IMR-90 (cell line): Measurements from ENCODE around the gene FLOT2. TPM values are rescaled to one million over a fixed set of nuclear protein-coding genes. Genes with fewer than 3 reads are reported as not detected.

Experiments
- ATAC-seq: fragments of 200-7000 bp; cut with Tn5 transposase; 2 replicates; pipeline ENCODE4 v1.9.1; 2020; ENCODE audit warnings: low read depth, mild to moderate bottlenecking, moderate library complexity
- BruUV-seq: library from RNA; stranded (reverse); fragments of 400-500 nt; replicated peaks from 2 replicates; lab custom pipeline; 2021; lab: Mats Ljungman, UMichigan
- CTCF ChIA-PET: fragments of 300-600 bp; formaldehyde crosslinking; extraction: SDS; loops from one replicate; lab custom pipeline; 2021; ENCODE audit warnings: antibody characterized with exemption; lab: Yijun Ruan, JAX
- POLR2A ChIA-PET: fragments of 300-600 bp; sonication (Branson Sonifier 250); formaldehyde crosslinking; loops from one replicate; lab custom pipeline; 2022; ENCODE audit warnings: antibody characterized with exemption; ENCODE audit not compliant: unreplicated experiment; lab: Charles Lee
- DNase-seq: peaks from one replicate; pipeline ENCODE4 v3.0.0; 2013
- H2AFZ ChIP-seq: replicated peaks from 2 replicates; pipeline ENCODE3; 2013; ENCODE audit warnings: low read length, mild to moderate bottlenecking; ENCODE audit not compliant: poor library complexity
- H2AK5ac ChIP-seq: 2 replicates; pipeline ENCODE4 v1.6.1; 2013; ENCODE audit warnings: low read depth, low read length, inconsistent platforms
- H2AK9ac ChIP-seq: replicated peaks from 2 replicates; pipeline ENCODE3; 2013; ENCODE audit warnings: mild to moderate bottlenecking, low read depth, low read length, moderate library complexity; ENCODE audit not compliant: poor library complexity
- H2BK120ac ChIP-seq: 2 replicates; pipeline ENCODE4 v1.6.1; 2013; ENCODE audit warnings: low read depth, low read length, inconsistent platforms
- H2BK15ac ChIP-seq: 3 replicates; pipeline ENCODE4 v1.6.1; 2013; ENCODE audit warnings: low read depth, low read length, inconsistent platforms
- H2BK20ac ChIP-seq: 2 replicates; pipeline ENCODE4 v1.6.1; 2013; ENCODE audit warnings: low read depth, mild to moderate bottlenecking, inconsistent platforms, low read length, moderate library complexity
- H2BK5ac ChIP-seq: 2 replicates; pipeline ENCODE4 v1.6.1; 2013; ENCODE audit warnings: mild to moderate bottlenecking, low read depth, low read length, inconsistent platforms; ENCODE audit not compliant: poor library complexity, severe bottlenecking
- H3K14ac ChIP-seq: replicated peaks from 2 replicates; pipeline ENCODE4 v1.6.1; 2013; ENCODE audit warnings: low read depth, low read length, inconsistent platforms
- H3K18ac ChIP-seq: 2 replicates; pipeline ENCODE4 v1.6.1; 2013; ENCODE audit warnings: low read depth, low read length, control low read depth
- H3K23ac ChIP-seq: 2 replicates; pipeline ENCODE4 v1.6.1; 2013; ENCODE audit warnings: low read depth, low read length, inconsistent platforms
- H3K27ac ChIP-seq: 2 replicates; pipeline ENCODE4 v1.5.1; 2013; ENCODE audit warnings: mild to moderate bottlenecking, control low read depth, low read length; ENCODE audit not compliant: insufficient read depth
- H3K27me3 ChIP-seq: 2 replicates; pipeline ENCODE4 v1.6.1; 2013; ENCODE audit warnings: low read length; ENCODE audit not compliant: control insufficient read depth, insufficient read depth
- H3K36me3 ChIP-seq: 2 replicates; pipeline ENCODE4 v1.6.1; 2013; ENCODE audit warnings: low read length, mixed read lengths; ENCODE audit not compliant: control insufficient read depth, insufficient read depth
- H3K4ac ChIP-seq: 2 replicates; pipeline ENCODE4 v1.6.1; 2013; ENCODE audit warnings: low read depth, low read length, inconsistent platforms
- H3K4me1 ChIP-seq: 2 replicates; pipeline ENCODE4 v1.6.1; 2013; ENCODE audit warnings: low read length, mixed read lengths; ENCODE audit not compliant: control insufficient read depth, insufficient read depth
- H3K4me2 ChIP-seq: 2 replicates; pipeline ENCODE4 v1.6.1; 2013; ENCODE audit warnings: low read depth, mild to moderate bottlenecking, control low read depth, low read length, moderate library complexity
- H3K4me3 ChIP-seq: 2 replicates; pipeline ENCODE4 v1.5.1; 2013; ENCODE audit warnings: low read depth, mild to moderate bottlenecking, control low read depth, low read length, moderate library complexity; ENCODE audit not compliant: insufficient read depth
- H3K56ac ChIP-seq: 2 replicates; pipeline ENCODE4 v1.6.1; 2013; ENCODE audit warnings: low read length, inconsistent platforms; ENCODE audit not compliant: insufficient read depth; ENCODE audit errors: extremely low read depth
- H3K79me1 ChIP-seq, 2 experiments: 2 replicates each; pipeline ENCODE4 v1.6.1; 2013; ENCODE audit warnings: low read length in 2 of 2, inconsistent platforms in 1 of 2, low read depth in 1 of 2
- H3K9ac ChIP-seq: 2 replicates; pipeline ENCODE4 v1.6.1; 2013; ENCODE audit warnings: low read depth, low read length, control low read depth
- H3K9me1 ChIP-seq: 2 replicates; pipeline ENCODE4 v1.6.1; 2013; ENCODE audit warnings: low read length, inconsistent platforms; ENCODE audit not compliant: insufficient read depth
- H3K9me3 ChIP-seq: 2 replicates; pipeline ENCODE4 v1.6.1; 2013; ENCODE audit warnings: low read length; ENCODE audit not compliant: control insufficient read depth, insufficient read depth
- H4K20me1 ChIP-seq: 2 replicates; pipeline ENCODE4 v1.6.1; 2013; ENCODE audit warnings: low read length, inconsistent platforms; ENCODE audit not compliant: insufficient read depth
- H4K5ac ChIP-seq: 2 replicates; pipeline ENCODE4 v1.6.1; 2013; ENCODE audit warnings: mild to moderate bottlenecking, low read depth, low read length, control low read depth
- H4K8ac ChIP-seq, 2 experiments: 2 replicates each; pipeline ENCODE4 v1.6.1; 2013; ENCODE audit warnings: low read depth in 2 of 2, low read length in 2 of 2, control low read depth in 1 of 2, inconsistent platforms in 1 of 2
- H4K91ac ChIP-seq: 2 replicates; pipeline ENCODE4 v1.6.1; 2013; ENCODE audit warnings: low read depth, low read length, inconsistent platforms; ENCODE audit not compliant: insufficient read depth
- CHD1 ChIP-seq: IDR thresholded peaks from 2 replicates; pipeline ENCODE4 v1.6.1; 2012; ENCODE audit warnings: low read depth, low read length, improper control_type of control experiment
- WGBS, 2 experiments: methylation state at CpG; one replicate each; pipeline versions ENCODE4 v1.1.5 to v1.1.7; 2013; ENCODE audit warnings: missing lambda C conversion rate in 2 of 2; ENCODE audit not compliant: insufficient read length in 1 of 2; ENCODE audit errors: extremely low coverage in 2 of 2; 5-methylcytosine and 5-hydroxymethylcytosine counted together
- dilution Hi-C: fragments of 300-500 bp; cut with HindIII; formaldehyde crosslinking; loops from one replicate; pipeline ENCODE4 v1.14.3; 2018; ENCODE audit warnings: low sequenced_read_pairs; ENCODE audit not compliant: unreplicated experiment
- in situ Hi-C: fragments of 300-500 bp; cut with MboI; formaldehyde crosslinking; loops from 3 replicates; pipeline ENCODE4 v1.14.3; 2019; ENCODE audit warnings: low sequenced_read_pairs, inconsistent platforms, mixed read lengths
- intact Hi-C: fragments of 100-400 bp; cut with micrococcal nuclease; formaldehyde crosslinking; loops from 2 replicates; pipeline ENCODE4 v1.10.0; 2022
- polyA plus RNA-seq, 3 experiments: library from polyadenylated mRNA; depleted of rRNA; stranded (reverse); fragments of >200 nt; gene quantifications; 2 replicates each; pipeline ENCODE4 v1.2.3, GENCODE V29; 2012; ENCODE audit warnings: low replicate concordance in 1 of 3
- total RNA-seq: library from RNA; depleted of rRNA; stranded (reverse); fragments of >200 nt; gene quantifications from 2 replicates; pipeline ENCODE4 v1.2.3, GENCODE V29; 2012

Gene FLOT2
- total and polyA plus RNA-seq, 2 of the 4 experiments (the other 2 are of a cell fraction): 19.7 to 67.9 TPM

GRCh38 chr17:28889996-28890395 is 7.5 kb downstream of the FLOT2 start:
- Histone ChIP-seq H3K56ac (no peak overlapping the region), H2AK5ac (no peak overlapping the region), H3K4me1 (no peaks in the 10 kb centered on the region), H3K14ac (no peak overlapping the region), H2BK15ac (no peak overlapping the region), H2AFZ (no peak overlapping the region), H3K27me3 (no peaks in the 10 kb centered on the region), H3K9me3 (no peaks in the 10 kb centered on the region), H3K9me1 (peaks cover 10% of the 10 kb centered on the region), H4K20me1 (peaks cover 20% of the 10 kb centered on the region; the same call in 1 of the 2 replicates), H3K4me2 (no peak overlapping the region), H3K4ac (no peak overlapping the region), H3K4me3 (no peak overlapping the region), H3K23ac (no peak overlapping the region), H3K18ac (no peak overlapping the region), H2BK120ac (no peak overlapping the region), H4K5ac (no peak overlapping the region), H4K91ac (no peak overlapping the region), H4K8ac (no peak overlapping the region), H3K9ac (no peak overlapping the region), H2BK20ac (no peak overlapping the region), H2AK9ac (no peak overlapping the region), H3K36me3 (peaks cover 26% of the 10 kb centered on the region), H3K79me1 (peaks cover 14 to 29% of the 10 kb centered on the region in 2 experiments), H3K27ac (no peak overlapping the region), H2BK5ac (no peak overlapping the region)
- POLR2A ChIA-PET: interaction anchor here (0.7 kb wide), 1 partner anchor 67 kb away, joined by 5 read pairs; no protein-coding TSS in a partner anchor
- intact Hi-C loops (no loop called here), dilution Hi-C loops (no loop called here), in situ Hi-C loops (no loop called here)
- no TSS peak for BruUV-seq
- WGBS, 2 experiments: no CpG with 5 or more reads among the region's 5 CpGs
- DNase-seq: no peak
- ATAC-seq: no peak
- CTCF ChIA-PET: no interaction called here
- no peak for TF ChIP-seq CHD1
